DOHH2 (cell line): ENCODE measurements around the gene PRDX4.

ENCODE experiments used
- H3F3A ChIP-seq: fragments of 200-600 bp; sonication (generic), shearing (Covaris generic); 2 replicates; pipeline ENCODE4 v1.6.0; 2016; ENCODE audit warnings: antibody characterized with exemption, mild to moderate bottlenecking; ENCODE audit not compliant: control insufficient read depth, insufficient read depth
- H3K27ac ChIP-seq: fragments of 200-600 bp; sonication (generic); 2 replicates; pipeline ENCODE4 v1.5.1; 2014; ENCODE audit warnings: low read depth, mild to moderate bottlenecking, low read length, moderate library complexity
- H3K27me3 ChIP-seq: fragments of 200-600 bp; sonication (generic); 2 replicates; pipeline ENCODE4 v1.6.1; 2014; ENCODE audit warnings: mild to moderate bottlenecking, low read length, mixed read lengths; ENCODE audit not compliant: control insufficient read depth
- H3K36me3 ChIP-seq: fragments of 200-600 bp; sonication (generic); 2 replicates; pipeline ENCODE4 v1.6.1; 2014; ENCODE audit warnings: mild to moderate bottlenecking, low read length, moderate library complexity, mixed read lengths; ENCODE audit not compliant: control insufficient read depth
- H3K4me1 ChIP-seq: fragments of 200-600 bp; sonication (generic); 2 replicates; pipeline ENCODE4 v1.6.1; 2014; ENCODE audit warnings: mild to moderate bottlenecking, low read length, mixed read lengths; ENCODE audit not compliant: control insufficient read depth
- H3K4me2 ChIP-seq: fragments of 200-600 bp; sonication (generic); 2 replicates; pipeline ENCODE4 v1.6.0; 2014; ENCODE audit warnings: mild to moderate bottlenecking, low read length, moderate library complexity
- H3K4me3 ChIP-seq: fragments of 200-600 bp; sonication (generic); 2 replicates; pipeline ENCODE4 v1.5.1; 2014; ENCODE audit warnings: mild to moderate bottlenecking, low read length, mixed read lengths
- H3K79me2 ChIP-seq: fragments of 200-600 bp; sonication (generic); 2 replicates; pipeline ENCODE4 v1.6.1; 2014; ENCODE audit warnings: mild to moderate bottlenecking, low read length, mixed read lengths; ENCODE audit not compliant: control insufficient read depth
- H3K9me2 ChIP-seq: fragments of 200-600 bp; sonication (generic); replicated peaks from 2 replicates; pipeline ENCODE4 v1.6.1; 2014; ENCODE audit warnings: mild to moderate bottlenecking, low read length, mixed read lengths; ENCODE audit not compliant: control insufficient read depth
- H3K9me3 ChIP-seq: fragments of 200-600 bp; sonication (generic); 2 replicates; pipeline ENCODE4 v1.6.1; 2014; ENCODE audit warnings: antibody characterized with exemption, low read length, mixed read lengths; ENCODE audit not compliant: control insufficient read depth, insufficient read depth
- H4K20me1 ChIP-seq: fragments of 200-600 bp; sonication (generic); 2 replicates; pipeline ENCODE4 v1.6.0; 2014; ENCODE audit warnings: low read depth, mild to moderate bottlenecking, antibody characterized with exemption, low read length, moderate library complexity; ENCODE audit not compliant: control insufficient read depth, insufficient read depth
- CTCF ChIP-seq: fragments of 200-600 bp; sonication (generic); IDR thresholded peaks from one replicate; pipeline ENCODE4 v1.5.1; 2014; ENCODE audit warnings: antibody characterized with exemption, mild to moderate bottlenecking, low read depth, low read length; ENCODE audit not compliant: poor library complexity, severe bottlenecking
- EZH2phosphoT487 ChIP-seq: fragments of 200-600 bp; sonication (generic); IDR thresholded peaks from 2 replicates; pipeline ENCODE4 v1.6.1; 2017; ENCODE audit warnings: borderline replicate concordance, mild to moderate bottlenecking, antibody characterized with exemption, low read length, moderate library complexity, mixed read lengths

The PRDX4 gene

GRCh38 chrX:23732704-23733103 is 65.4 kb downstream of the PRDX4 start:
- Histone ChIP-seq H3F3A (no peaks in the 10 kb centered on the region), H3K27me3 (no peaks in the 10 kb centered on the region), H3K27ac (no peak overlapping the region), H3K36me3 (peaks cover 7% of the 10 kb centered on the region; the same call in 1 of the 2 replicates), H3K4me1 (peaks cover 3% of the 10 kb centered on the region; the same call in 1 of the 2 replicates), H3K79me2 (peaks cover 16% of the 10 kb centered on the region), H4K20me1 (no peaks in the 10 kb centered on the region), H3K4me2 (no peak overlapping the region), H3K4me3 (no peak overlapping the region), H3K9me2 (no peaks in the 10 kb centered on the region), H3K9me3 (no peaks in the 10 kb centered on the region)
- TF ChIP-seq CTCF (no peak), EZH2phosphoT487 (no peak)
